CD4-positive, alpha-beta T cell treated with Interleukin-10 for 1 hour (primary cell): ENCODE data around the gene KCNJ13.

Experiments
- DNase-seq: peaks from one replicate; pipeline ENCODE4 v3.0.0-alpha.2; 2020

Gene KCNJ13

GRCh38 chr2:232776435-232776834, at the start of gene KCNJ13:
KCNJ13 (minus strand) TSS chr2:232776565; CDS start chr2:232771362, 5,203 bp downstream.
- no peak for DNase-seq

DNA sequence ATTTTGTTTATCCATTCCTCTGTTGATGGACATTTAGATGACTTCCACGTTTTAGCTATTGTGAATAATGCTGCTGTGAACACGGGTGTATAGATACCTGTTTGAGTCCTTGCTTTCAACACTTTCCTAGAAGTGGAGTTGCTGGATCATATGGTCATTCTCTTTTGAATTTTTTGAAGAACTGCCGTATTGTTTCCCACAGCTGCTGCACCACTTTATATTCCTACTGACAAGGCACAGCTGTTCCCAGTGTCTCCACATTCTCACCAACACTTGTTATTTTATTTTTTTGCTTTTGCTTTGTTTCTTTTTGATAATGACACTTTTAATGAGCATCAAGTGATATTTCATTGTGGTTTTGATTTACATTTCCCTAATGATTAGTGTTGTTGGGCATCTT, 41.4 kb upstream of the KCNJ13 start:
- no peak for DNase-seq

DNA sequence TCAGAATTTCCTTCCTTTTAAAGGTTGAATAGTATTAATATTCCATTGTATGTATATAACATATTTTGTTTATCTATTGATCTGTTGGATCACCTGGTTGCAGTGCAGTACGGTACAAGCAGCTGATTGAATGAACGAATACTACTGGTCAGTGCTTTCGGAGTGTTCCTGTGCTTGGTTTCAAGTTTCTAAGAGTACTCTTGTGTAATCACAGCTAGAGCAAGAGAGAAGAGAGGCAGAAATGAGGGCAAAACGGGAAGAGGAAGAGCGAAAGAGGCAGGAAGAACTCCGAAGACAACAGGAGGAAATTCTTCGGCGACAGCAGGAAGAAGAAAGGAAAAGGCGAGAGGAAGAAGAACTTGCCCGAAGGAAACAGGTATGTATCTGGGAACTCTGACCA, 40.3 kb upstream of the KCNJ13 start:
- DNase-seq, result no peak

GRCh38 chr2:232815569-232815968, 39.2 kb upstream of the KCNJ13 start:
- DNase-seq, result no peak

DNA sequence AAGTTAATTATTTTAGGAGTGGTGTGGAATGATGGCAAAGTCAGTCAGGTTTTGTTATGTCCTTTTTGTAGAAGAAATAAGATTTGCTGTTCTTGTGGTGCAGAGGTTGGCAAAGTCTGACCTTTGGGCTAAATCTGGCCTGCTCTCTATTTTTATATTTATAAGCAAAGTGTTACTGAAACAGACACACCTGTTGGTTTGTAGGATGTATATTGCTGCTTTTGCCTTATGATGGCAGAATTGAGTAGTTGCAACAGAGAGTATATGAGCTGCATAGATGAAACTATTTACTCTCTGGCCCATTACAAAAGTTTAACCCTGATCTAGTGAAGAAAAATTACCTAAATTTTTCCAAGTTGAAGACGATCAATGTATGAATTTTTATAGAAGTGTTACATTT, 34.1 kb upstream of the KCNJ13 start:
- DNase-seq, result no peak

- peak; percentile 3 for DNase-seq
Measured at GRCh38 chr2:232809349-232810124, 33.2 kb upstream of the KCNJ13 start.

DNA sequence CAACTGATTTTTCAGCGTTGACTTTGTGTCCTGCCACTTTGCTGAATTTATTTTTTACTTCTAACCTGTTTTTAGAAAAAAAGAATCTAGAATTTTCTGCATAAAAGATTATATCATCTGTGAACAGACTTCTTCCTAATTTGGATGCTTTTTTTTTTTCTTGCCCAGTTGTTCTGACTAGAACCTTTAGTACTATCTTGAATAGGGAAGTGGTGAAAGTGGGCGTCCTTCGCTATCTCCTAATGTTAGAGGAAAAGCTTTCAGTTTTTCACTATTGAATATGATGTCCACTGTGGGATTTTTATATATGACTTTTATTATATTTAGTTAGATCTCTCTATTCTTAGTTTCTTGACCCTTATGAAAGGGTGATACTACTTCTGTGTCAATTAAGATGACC, 25.7 kb upstream of the KCNJ13 start:
- DNase-seq, result no peak

GRCh38 chr2:232800166-232800565, 23.8 kb upstream of the KCNJ13 start:
- no peak for DNase-seq

DNA sequence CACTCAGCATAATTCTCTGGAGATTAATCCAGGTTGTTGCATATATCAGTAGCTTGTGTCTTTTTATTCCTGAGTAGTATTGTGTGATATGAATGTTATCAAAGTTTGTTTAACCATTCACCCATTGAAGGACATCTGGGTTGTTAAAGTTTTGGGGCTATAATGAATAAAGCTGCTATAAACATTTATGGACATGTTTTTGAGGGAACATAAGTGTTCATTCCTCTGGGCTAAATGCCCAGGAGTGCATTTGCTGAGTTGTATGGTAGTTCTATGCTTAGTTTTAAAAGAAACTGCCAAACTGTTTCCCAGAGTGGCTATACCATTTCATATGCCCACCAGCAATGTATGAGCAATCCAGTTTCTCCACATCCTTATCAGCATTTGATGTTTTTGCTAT, 21.8 kb upstream of the KCNJ13 start:
- DNase-seq, result no peak

GRCh38 chr2:232795920-232796319, 19.6 kb upstream of the KCNJ13 start:
- DNase-seq, result no peak

- DNase-seq, result no peak
Measured at GRCh38 chr2:232794981-232795380, 18.6 kb upstream of the KCNJ13 start.

GRCh38 chr2:232793271-232793670, 16.9 kb upstream of the KCNJ13 start:
- DNase-seq, result no peak

DNA sequence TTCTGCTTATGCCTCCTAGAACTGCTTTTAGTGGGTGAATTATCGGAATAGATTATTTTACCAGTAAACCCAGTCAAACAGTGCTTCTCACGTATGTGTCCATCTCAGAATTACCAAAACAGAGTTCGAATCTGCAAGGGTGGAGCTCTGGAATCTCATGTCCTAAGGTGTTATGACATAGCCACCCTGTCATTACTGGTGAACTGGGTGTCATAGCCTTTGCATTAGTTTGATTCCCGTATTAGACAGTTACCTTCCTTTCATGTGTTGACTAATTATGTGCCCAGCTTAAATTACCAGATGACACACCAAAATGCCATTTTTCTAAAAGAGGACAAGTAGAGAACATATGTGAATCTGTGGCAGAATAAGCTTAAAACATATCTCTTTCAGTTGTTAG, 15.2 kb upstream of the KCNJ13 start:
- no peak for DNase-seq

DNA sequence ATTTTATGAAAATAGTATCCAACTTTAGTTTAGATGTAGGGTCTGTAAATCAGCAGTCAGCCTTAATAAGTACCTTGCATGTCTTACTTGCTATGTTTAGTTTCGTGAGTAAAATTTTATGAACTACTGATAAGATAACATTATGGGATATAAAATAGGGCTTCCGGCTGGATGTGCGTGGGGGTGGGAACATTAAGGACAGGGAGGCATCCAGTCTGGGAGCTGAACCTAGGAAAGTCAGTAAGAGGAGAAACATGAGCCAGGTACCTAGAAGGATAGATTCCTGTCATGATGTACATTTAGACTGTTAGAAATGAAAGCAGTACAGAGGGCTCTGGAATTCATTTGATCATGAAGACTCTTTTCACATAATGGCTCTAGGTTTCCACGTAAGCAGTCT, 12.7 kb upstream of the KCNJ13 start:
- DNase-seq, result no peak

DNA sequence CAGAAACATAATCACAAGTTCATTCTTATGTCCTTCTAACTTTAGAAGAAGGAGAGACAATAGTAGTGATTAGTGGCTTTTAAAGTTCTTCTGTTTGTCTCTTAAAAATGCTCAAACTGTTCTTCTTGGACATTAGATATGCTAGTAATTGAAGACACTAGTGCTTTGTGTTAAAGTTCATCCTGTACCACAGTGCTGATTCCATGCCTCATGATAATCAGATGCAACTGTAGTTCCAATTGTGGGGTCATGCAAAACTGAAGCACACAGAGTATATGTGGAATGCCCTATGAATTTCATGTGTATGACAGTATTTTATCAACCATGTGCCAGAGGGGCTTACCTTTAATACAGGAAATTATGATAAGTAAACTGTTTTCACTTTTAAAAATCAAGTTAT, 11.4 kb upstream of the KCNJ13 start:
- no peak for DNase-seq

DNA sequence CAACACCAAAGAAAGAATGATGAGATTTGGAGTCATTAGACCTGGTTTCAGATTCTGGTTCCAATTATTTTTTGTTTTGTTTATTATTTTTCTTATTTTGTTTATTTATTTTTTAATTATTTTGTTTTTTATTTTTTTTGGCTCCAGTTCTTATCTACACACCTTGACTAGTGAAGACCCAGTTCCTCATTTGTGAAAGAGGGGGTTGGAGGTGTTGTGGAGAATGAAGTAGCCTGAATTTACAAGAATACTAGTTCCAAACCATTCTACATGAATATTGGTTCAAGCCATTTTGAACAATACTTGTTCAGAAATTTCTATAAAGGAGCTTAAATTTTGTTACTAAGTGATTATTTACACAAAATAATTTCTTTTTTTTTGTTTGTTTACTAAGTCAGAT, 6.9 kb upstream of the KCNJ13 start:
- DNase-seq, result no peak

- DNase-seq, result peak; percentile 29
Measured at GRCh38 chr2:232781765-232782164, 5.4 kb upstream of the KCNJ13 start.

- DNase-seq, result no peak
Measured at GRCh38 chr2:232779934-232780333, 3.6 kb upstream of the KCNJ13 start.

DNA sequence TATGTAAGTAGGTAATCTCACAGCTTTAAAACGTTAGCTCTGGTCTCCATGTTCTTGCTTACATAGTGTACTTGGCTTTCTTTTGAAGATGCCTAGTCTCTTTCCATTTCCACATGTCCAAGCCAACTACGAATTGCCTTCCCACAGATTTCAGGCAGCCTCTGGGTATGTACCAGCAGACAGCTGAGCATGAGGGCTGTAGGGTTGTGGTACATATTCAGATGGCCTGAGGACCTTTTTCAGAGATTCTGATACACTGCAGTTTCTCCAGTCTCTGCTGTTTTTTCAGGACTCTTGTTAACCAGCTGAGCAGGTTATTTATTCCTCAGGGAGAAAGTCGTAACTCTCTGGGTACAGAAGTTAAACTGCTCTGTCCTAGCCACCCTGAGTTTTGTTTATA, 3.1 kb upstream of the KCNJ13 start:
- DNase-seq, result no peak

DNA sequence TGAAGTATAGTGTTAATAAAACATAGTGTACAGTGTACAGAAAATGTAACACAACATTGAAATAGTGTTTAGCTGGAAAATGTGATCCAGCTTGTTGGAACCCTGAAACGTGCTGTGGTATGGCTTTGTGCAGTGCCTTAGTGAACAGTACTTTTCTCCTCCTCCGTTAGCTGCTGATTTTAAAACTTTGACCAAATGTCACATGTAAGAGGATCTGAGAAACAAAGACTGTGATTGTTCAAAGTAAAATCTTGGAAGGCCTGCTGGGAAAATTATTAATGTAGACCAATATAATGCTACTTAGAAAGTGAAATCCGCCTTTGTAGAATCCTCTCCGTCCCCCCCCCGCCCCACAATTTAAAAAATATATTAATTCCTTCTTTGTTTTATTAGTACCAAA, 911 bp upstream of the KCNJ13 start:
- no peak for DNase-seq

DNA sequence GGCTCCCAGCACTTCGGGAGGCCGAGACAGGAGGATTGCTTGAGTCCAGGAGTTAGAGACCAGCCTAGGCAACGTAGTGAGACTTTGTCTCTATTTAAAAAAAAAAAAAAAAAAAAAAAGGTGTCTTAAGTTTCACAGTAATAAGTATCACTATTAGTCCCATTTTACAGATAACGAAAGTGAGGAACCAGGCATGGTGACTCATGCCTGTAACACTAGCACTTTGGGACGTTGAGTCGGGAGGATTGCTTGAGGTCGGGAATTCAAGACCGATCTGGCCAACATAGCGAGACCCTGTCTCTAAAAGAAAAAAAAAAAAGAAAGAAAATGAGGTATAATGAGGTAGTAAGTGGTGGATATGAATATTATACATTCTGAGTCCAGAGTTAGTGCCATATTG, 2.5 kb downstream of the KCNJ13 start:
- no peak for DNase-seq

GRCh38 chr2:232772531-232772930, 3.8 kb downstream of the KCNJ13 start:
- peak; percentile 9 for DNase-seq

- no peak for DNase-seq
Measured at GRCh38 chr2:232771870-232772269, 4.5 kb downstream of the KCNJ13 start.

- DNase-seq, result no peak
Measured at GRCh38 chr2:232770207-232770606, 6.2 kb downstream of the KCNJ13 start.

DNA sequence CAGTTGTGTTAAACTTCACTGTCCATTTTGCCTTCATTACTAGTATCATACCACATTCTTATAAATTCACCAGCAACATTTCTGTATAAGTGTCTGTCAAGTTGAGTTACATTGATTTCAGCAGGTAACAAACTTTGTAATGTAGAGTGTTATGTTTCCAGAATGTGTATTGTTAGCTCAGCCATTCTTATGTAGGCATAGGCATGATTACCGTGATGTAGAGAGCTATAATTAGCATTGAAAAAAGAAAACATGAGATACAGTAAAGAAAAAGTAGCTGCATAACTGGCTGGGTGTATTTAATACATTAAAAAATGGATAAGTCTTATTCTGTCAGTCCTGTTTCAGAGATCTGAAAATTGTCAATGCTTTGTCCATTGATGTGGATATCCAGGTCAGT, 8.5 kb downstream of the KCNJ13 start:
- DNase-seq, result no peak
